WTC11 (cell line): ENCODE data around the gene WNT7A. TPM values are rescaled to one million over a fixed set of nuclear protein-coding genes. Genes with fewer than 3 reads are reported as not detected.

Source experiments
- ATAC-seq: fragments of 200-7000 bp; cut with Tn5 transposase; 2 replicates; pipeline ENCODE4 v1.10.0; 2021; ENCODE audit warnings: mild to moderate bottlenecking, moderate library complexity
- CTCF ChIA-PET: fragments of 300-600 bp; sonication (Branson Sonifier 250); formaldehyde crosslinking; loops from one replicate; lab custom pipeline; 2021; ENCODE audit warnings: antibody characterized with exemption; lab: Charles Lee
- POLR2A ChIA-PET: fragments of 350-600 bp; sonication (Branson Sonifier 250); formaldehyde crosslinking; loops from one replicate; lab custom pipeline; 2021; ENCODE audit warnings: antibody characterized with exemption; lab: Charles Lee
- DNase-seq: peaks from one replicate; pipeline ENCODE4 v3.0.0; 2021; ENCODE audit warnings: low spot score
- H3K27ac Mint-ChIP-seq: 2 replicates; pipeline ENCODE4 v1.8.0; 2021; ENCODE audit warnings: mixed read lengths
- H3K27me3 Mint-ChIP-seq: 2 replicates; pipeline ENCODE4 v1.8.0; 2021; ENCODE audit warnings: low read depth, mild to moderate bottlenecking, moderate library complexity, mixed read lengths
- H3K36me3 Mint-ChIP-seq: 2 replicates; pipeline ENCODE4 v1.8.0; 2021; ENCODE audit warnings: mixed read lengths
- H3K4me1 Mint-ChIP-seq: 2 replicates; pipeline ENCODE4 v1.8.0; 2022; ENCODE audit warnings: mixed read lengths
- H3K4me3 Mint-ChIP-seq: 2 replicates; pipeline ENCODE4 v1.8.0; 2021; ENCODE audit warnings: mild to moderate bottlenecking, moderate library complexity, mixed read lengths
- H3K9me3 Mint-ChIP-seq: 2 replicates; pipeline ENCODE4 v1.8.0; 2021; ENCODE audit warnings: mixed read lengths
- ATF1 ChIP-seq: sonication (generic); formaldehyde crosslinking; IDR thresholded peaks from 2 replicates; pipeline ENCODE4 v1.8.1; 2023; ENCODE audit warnings: mild to moderate bottlenecking, moderate library complexity, missing genetic modification reagents
- E2F1 ChIP-seq: sonication (generic); formaldehyde crosslinking; IDR thresholded peaks from 2 replicates; pipeline ENCODE4 v1.8.0; 2022; ENCODE audit warnings: mild to moderate bottlenecking, missing genetic modification reagents
- E2F4 ChIP-seq: sonication (generic); formaldehyde crosslinking; IDR thresholded peaks from 2 replicates; pipeline ENCODE4 v1.8.1; 2022; ENCODE audit warnings: low read depth, mild to moderate bottlenecking, moderate library complexity, missing genetic modification reagents, borderline replicate concordance
- ELF4 ChIP-seq: sonication (generic); formaldehyde crosslinking; IDR thresholded peaks from 2 replicates; pipeline ENCODE4 v1.8.1; 2022; ENCODE audit warnings: low read depth, mild to moderate bottlenecking, moderate library complexity, missing genetic modification reagents
- GRHL2 ChIP-seq: fragments of 250-450 bp; sonication (Bioruptor Pico); IDR thresholded peaks from 2 replicates; pipeline ENCODE4 v1.8.0; 2022; ENCODE audit warnings: mild to moderate bottlenecking, moderate library complexity; ENCODE audit not compliant: insufficient replicate concordance, severe bottlenecking
- NR1H2 ChIP-seq: sonication (generic); formaldehyde crosslinking; IDR thresholded peaks from 2 replicates; pipeline ENCODE4 v1.9.0; 2021; ENCODE audit warnings: mild to moderate bottlenecking, moderate library complexity, missing genetic modification reagents
- NR2C2 ChIP-seq: sonication (generic); formaldehyde crosslinking; IDR thresholded peaks from 2 replicates; pipeline ENCODE4 v1.8.0; 2022; ENCODE audit warnings: mild to moderate bottlenecking, missing genetic modification reagents
- PRDM15 ChIP-seq: sonication (generic); formaldehyde crosslinking; IDR thresholded peaks from 2 replicates; pipeline ENCODE4 v1.8.0; 2022; ENCODE audit warnings: missing genetic modification reagents
- SMAD3 ChIP-seq: sonication (generic); formaldehyde crosslinking; IDR thresholded peaks from 2 replicates; pipeline ENCODE4 v1.8.0; 2022; ENCODE audit warnings: missing genetic modification reagents, mild to moderate bottlenecking, borderline replicate concordance
- TEAD4 ChIP-seq: sonication (generic); formaldehyde crosslinking; IDR thresholded peaks from 2 replicates; pipeline ENCODE4 v1.8.0; 2022; ENCODE audit warnings: mild to moderate bottlenecking, missing genetic modification reagents
- ZNF317 ChIP-seq: sonication (generic); formaldehyde crosslinking; IDR thresholded peaks from 2 replicates; pipeline ENCODE4 v1.8.1; 2023; ENCODE audit warnings: low read depth, mild to moderate bottlenecking, moderate library complexity, missing genetic modification reagents, borderline replicate concordance
- ZNF671 ChIP-seq: fragments of 250-450 bp; sonication (Bioruptor Pico); IDR thresholded peaks from 2 replicates; pipeline ENCODE4 v1.8.0; 2021; ENCODE audit warnings: mild to moderate bottlenecking
- ZSCAN18 ChIP-seq: fragments of 250-450 bp; sonication (Bioruptor Pico); IDR thresholded peaks from 2 replicates; pipeline ENCODE4 v2.1.2; 2022; ENCODE audit warnings: mild to moderate bottlenecking, moderate library complexity
- total RNA-seq: library from RNA; stranded (reverse); gene quantifications from 3 replicates; pipeline ENCODE4 v1.2.3, GENCODE V29; 2021

The WNT7A gene
- total RNA-seq, 1 experiment from 2014 or later: 0.04 TPM

- Mint-ChIP-seq H3K4me3 (no peak overlapping the region), H3K36me3 (no peaks in the 10 kb centered on the region), H3K9me3 (no peaks in the 10 kb centered on the region; the same call in 1 of the 2 replicates)
- POLR2A ChIA-PET: no interaction called here
- no peak for TF ChIP-seq TEAD4 (CRISPR knock-in tag)
- TF ChIP-seq ELF4 (CRISPR knock-in tag): no peak
- no peak for TF ChIP-seq E2F1 (CRISPR knock-in tag)
- TF ChIP-seq NR2C2 (CRISPR knock-in tag): no peak
- no peak for TF ChIP-seq PRDM15
- TF ChIP-seq ZNF317 (CRISPR knock-in tag): no peak
- no peak for TF ChIP-seq ZSCAN18 (CRISPR knock-in tag)
- no peak for TF ChIP-seq ZNF671 (CRISPR knock-in tag)
- TF ChIP-seq ATF1 (CRISPR knock-in tag): no peak
- no peak for TF ChIP-seq GRHL2 (CRISPR knock-in tag)
- TF ChIP-seq, all 79 proteins: peak for 0
- CTCF ChIA-PET: interaction anchor here (1.6 to 3.4 kb wide), 3 partner anchors 10 to 232 kb away, joined by 7 to 24 read pairs (median 10); no protein-coding TSS in a partner anchor
- no peak for ATAC-seq
- H3K27ac Mint-ChIP-seq: no peak overlapping the region
- H3K27me3 Mint-ChIP-seq: peaks cover 71% of the 10 kb centered on the region
- no peaks in the 10 kb centered on the region for H3K4me1 Mint-ChIP-seq
- no peak for DNase-seq
These were observed 6.8 kb upstream of the WNT7A start for GRCh38 chr3:13886593-13887129.

GRCh38 chr3:13885704-13886010 is 5.8 kb upstream of the WNT7A start:
- H3K27me3 Mint-ChIP-seq: peaks cover 81% of the 10 kb centered on the region
- ChIA-PET CTCF (interaction anchor here (0.8 to 2.9 kb wide), 11 partner anchors 9 to 235 kb away, joined by 3 to 43 read pairs (median 6); no protein-coding TSS in a partner anchor), POLR2A (no interaction called here)
- H3K4me3 Mint-ChIP-seq: no peak overlapping the region
- DNase-seq (no peak), ATAC-seq (no peak)
- H3K9me3 Mint-ChIP-seq: no peaks in the 10 kb centered on the region
- no peaks in the 10 kb centered on the region for H3K36me3 Mint-ChIP-seq
- H3K4me1 Mint-ChIP-seq: no peaks in the 10 kb centered on the region
- no peak overlapping the region for H3K27ac Mint-ChIP-seq
- TF ChIP-seq NR1H2 (CRISPR knock-in tag) (no peak), SMAD3 (CRISPR knock-in tag) (no peak), E2F4 (CRISPR knock-in tag) (no peak)
